ENCODE results near the gene ATP8A2.

GRCh38 chr13:25432691-25433090, 60.9 kb downstream of the ATP8A2 start:
- TF ChIP-seq CTCF (IDR thresholded peaks at IDR 0.05) (no peak), POLR2A (IDR thresholded peaks at IDR 0.05) (no peak), POLR2AphosphoS5 (IDR thresholded peaks at IDR 0.05) (no peak)
